HFFc6 (cell line): ENCODE results near the gene SF1. TPM values are rescaled to one million over a fixed set of nuclear protein-coding genes. Genes with fewer than 3 reads are reported as not detected.
A peak's percentile ranks its signal among the peaks of the same experiment; 100 is the strongest.

Source experiments
- DNase-seq: peaks from one replicate; pipeline ENCODE4 v3.0.0-alpha.2; 2018
- H3K27ac Mint-ChIP-seq: 2 replicates; pipeline ENCODE4 v1.8.0; 2020; ENCODE audit warnings: mild to moderate bottlenecking, mixed read lengths
- H3K27me3 Mint-ChIP-seq: 2 replicates; pipeline ENCODE4 v1.8.0; 2021; ENCODE audit warnings: mild to moderate bottlenecking, moderate library complexity, mixed read lengths; ENCODE audit not compliant: insufficient read depth
- H3K36me3 Mint-ChIP-seq: 2 replicates; pipeline ENCODE4 v1.8.0; 2021; ENCODE audit warnings: low read depth, mixed read lengths
- H3K4me1 Mint-ChIP-seq: 2 replicates; pipeline ENCODE4 v1.8.0; 2020; ENCODE audit warnings: low read depth, mixed read lengths
- H3K4me3 Mint-ChIP-seq: 2 replicates; pipeline ENCODE4 v1.8.0; 2020; ENCODE audit warnings: mild to moderate bottlenecking, moderate library complexity, mixed read lengths
- H3K9me3 Mint-ChIP-seq: 2 replicates; pipeline ENCODE4 v1.8.0; 2020; ENCODE audit warnings: mild to moderate bottlenecking, mixed read lengths
- total RNA-seq, 6 experiments: library from RNA; stranded (reverse); fragmentation: NEBNext Ultra II Directional; extraction: Animal tissue kit (Norgen Biotek cat#: 25700); gene quantifications; 2 replicates in 1 of 6; 3 replicates in 5 of 6; pipeline ENCODE4 v1.2.3, GENCODE V29; 2021
- TF ChIP-seq, protein P1 (sequence below): fragments of 200-600 bp; sonication (generic); IDR thresholded peaks from 2 replicates; pipeline ENCODE4 v1.5.0; 2021; ENCODE audit warnings: antibody characterized with exemption, mild to moderate bottlenecking

Gene SF1
- total RNA-seq, 6 experiments from 2014 or later = 195 to 244 (median 208) TPM

DNA sequence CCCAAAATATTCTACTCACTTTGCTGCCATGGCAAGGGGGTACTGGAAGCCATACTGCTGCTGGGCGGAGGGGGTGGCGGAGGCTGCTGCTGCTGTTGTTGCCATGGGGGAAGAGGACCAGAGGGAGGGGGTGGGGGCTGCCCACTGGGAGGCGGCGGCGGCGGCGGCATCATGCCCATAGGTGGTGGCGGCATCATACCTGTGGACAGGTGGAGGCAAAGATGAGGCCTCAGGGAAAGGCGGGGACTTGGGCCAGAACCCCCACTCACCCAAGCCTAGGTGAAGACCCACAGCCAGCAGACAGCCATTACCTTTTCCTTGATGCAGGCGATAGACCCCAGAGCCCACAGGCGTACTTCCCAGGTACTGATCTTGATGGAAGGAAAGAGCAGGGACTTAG is 11.5 kb downstream of the SF1 start:
- peaks cover 9% of the 10 kb centered on the region for H3K27me3 Mint-ChIP-seq
- H3K4me3 Mint-ChIP-seq = no peak overlapping the region
- DNase-seq = no peak
- peaks cover 76% of the 10 kb centered on the region for H3K36me3 Mint-ChIP-seq
- peaks cover 34% of the 10 kb centered on the region for H3K4me1 Mint-ChIP-seq
- H3K9me3 Mint-ChIP-seq = no peaks in the 10 kb centered on the region
- H3K27ac Mint-ChIP-seq = no peak overlapping the region
- TF ChIP-seq, protein P1, sequence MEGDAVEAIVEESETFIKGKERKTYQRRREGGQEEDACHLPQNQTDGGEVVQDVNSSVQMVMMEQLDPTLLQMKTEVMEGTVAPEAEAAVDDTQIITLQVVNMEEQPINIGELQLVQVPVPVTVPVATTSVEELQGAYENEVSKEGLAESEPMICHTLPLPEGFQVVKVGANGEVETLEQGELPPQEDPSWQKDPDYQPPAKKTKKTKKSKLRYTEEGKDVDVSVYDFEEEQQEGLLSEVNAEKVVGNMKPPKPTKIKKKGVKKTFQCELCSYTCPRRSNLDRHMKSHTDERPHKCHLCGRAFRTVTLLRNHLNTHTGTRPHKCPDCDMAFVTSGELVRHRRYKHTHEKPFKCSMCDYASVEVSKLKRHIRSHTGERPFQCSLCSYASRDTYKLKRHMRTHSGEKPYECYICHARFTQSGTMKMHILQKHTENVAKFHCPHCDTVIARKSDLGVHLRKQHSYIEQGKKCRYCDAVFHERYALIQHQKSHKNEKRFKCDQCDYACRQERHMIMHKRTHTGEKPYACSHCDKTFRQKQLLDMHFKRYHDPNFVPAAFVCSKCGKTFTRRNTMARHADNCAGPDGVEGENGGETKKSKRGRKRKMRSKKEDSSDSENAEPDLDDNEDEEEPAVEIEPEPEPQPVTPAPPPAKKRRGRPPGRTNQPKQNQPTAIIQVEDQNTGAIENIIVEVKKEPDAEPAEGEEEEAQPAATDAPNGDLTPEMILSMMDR = no peak

DNA sequence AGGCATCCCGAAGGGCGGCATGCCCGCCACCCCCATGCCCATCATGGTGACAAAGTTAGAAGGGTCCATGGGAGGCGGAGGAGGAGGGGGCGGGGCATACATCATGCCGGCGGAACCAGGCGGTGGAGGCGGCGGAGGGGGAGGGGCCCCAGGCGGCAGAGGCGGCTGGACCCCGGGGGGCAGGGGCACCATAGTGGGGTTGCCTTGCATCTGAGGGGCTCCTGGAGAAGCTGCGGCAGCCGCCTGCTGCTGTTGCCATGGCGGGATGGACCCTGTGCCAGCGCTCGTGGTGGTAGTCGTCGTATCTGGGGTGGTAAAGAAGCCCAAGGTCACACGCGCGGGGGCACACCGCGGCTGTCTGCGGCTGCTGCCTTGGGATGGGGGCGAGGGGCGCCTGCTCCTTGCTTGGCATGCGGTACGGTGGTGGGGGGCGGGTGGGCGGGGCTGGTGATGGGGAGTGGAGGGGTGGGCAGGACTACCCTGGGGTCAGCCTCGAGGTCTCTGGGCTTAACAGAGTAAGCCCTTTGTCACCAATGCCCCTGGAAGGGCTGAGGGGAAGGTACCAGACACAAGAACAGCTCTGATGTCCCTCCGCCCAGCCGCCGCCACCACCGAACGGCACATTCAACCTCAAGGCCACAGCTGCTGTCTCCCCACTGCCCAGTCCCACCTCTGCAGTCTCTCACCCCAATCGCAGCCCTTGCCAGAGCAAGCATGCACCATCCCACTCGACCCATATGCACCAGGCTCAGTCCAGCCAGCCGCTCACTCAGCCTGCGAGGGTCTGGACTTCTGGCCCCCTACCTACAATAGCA is 12.3 kb downstream of the SF1 start:
- TF ChIP-seq, protein P1 = no peak
- Mint-ChIP-seq H3K4me3 (no peak overlapping the region), H3K36me3 (peaks cover 68% of the 10 kb centered on the region)

DNA sequence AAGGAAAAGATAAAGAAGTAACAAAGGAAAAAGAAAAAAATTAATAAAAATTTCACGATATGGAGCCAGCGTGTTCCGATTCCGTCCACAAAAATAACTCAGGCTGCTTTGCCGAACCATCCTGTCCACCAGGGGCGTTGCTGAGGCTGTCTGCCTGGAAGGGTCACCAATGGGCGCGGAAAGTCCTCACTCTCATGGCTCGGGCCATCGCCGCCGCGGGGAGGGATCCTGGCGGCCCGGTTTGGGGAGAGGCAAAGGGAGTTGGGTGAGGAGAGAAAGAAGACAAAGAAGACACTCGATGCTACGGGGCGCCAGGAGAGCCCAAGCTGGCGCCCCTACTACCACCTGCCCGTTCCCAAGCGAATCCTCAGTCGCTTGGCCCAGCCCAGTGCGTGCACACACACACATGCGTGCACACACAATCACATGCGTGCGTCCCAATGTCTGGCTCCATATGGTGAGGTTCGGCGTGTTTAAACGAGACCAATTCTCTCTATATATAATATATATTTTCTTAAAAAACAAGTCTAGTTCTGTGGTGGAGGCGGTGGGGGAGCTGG is 13.0 kb downstream of the SF1 start:
- no peak overlapping the region for H3K4me3 Mint-ChIP-seq
- peaks cover 61% of the 10 kb centered on the region for H3K36me3 Mint-ChIP-seq
- H3K4me1 Mint-ChIP-seq = peaks cover 34% of the 10 kb centered on the region
- no peak for DNase-seq
- H3K9me3 Mint-ChIP-seq = no peaks in the 10 kb centered on the region
- peaks cover 9% of the 10 kb centered on the region for H3K27me3 Mint-ChIP-seq
- TF ChIP-seq, protein P1 = peak; percentile 37; the same call in 1 of the 2 replicates
- no peak overlapping the region for H3K27ac Mint-ChIP-seq

More for the DNA sequence above, 12.3 kb downstream of the SF1 start:
- H3K27me3 Mint-ChIP-seq = peaks cover 9% of the 10 kb centered on the region
- H3K9me3 Mint-ChIP-seq = no peaks in the 10 kb centered on the region
- H3K4me1 Mint-ChIP-seq = peaks cover 34% of the 10 kb centered on the region
- no peak for DNase-seq
- no peak overlapping the region for H3K27ac Mint-ChIP-seq

DNA sequence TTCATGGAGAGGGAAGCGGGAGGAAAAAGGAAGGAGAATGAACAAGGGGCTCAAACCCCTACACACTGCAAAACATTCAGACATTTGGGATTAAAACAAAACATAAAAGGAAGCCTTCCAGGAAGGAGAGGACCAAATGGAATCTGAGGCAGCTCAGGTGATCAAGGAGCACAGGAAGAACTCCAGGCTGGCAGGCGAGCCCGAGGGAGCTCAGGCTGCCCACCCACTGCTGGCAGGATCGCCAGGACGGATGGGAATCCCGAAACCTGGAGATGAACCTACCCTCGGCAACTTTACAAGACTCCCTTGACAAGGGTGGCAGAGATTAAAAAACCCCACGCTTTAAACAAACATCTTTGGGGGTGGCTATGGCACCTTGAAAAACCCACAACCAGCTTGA is 13.6 kb downstream of the SF1 start:
- DNase-seq = no peak
- Mint-ChIP-seq H3K27ac (no peak overlapping the region), H3K4me1 (peaks cover 34% of the 10 kb centered on the region), H3K27me3 (peaks cover 9% of the 10 kb centered on the region), H3K36me3 (peaks cover 58% of the 10 kb centered on the region), H3K9me3 (no peaks in the 10 kb centered on the region), H3K4me3 (no peak overlapping the region)
- TF ChIP-seq, protein P1 = no peak

DNA sequence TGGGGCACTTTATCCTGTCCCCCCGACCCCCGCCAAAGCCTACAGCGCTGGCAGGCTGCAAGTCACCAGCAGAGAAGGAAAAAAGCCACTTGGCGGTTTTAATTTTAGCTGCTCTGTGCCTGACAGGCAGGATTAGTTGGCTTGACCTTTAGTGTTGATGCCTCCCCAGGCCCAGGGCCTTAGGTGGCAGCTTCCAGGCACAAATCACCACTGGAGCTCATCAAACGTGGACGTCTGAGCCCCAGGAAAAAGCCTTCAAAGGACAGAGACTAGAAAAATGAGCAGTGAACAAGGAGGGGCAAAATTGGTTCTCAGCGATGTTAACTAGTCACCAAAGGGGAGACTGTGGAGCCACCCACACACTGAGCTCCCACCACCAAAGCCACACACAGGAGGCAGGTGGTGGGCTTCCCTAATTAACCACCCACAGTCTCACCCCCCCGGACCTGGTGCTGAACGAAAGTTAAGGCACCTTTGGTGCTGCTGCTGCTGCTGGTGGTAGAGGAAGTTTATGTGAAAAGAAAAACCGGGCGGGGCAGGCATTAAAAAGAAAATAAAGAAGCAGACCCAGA is 14.2 kb downstream of the SF1 start:
- H3K9me3 Mint-ChIP-seq = no peaks in the 10 kb centered on the region
- peaks cover 9% of the 10 kb centered on the region for H3K27me3 Mint-ChIP-seq
- TF ChIP-seq, protein P1 = no peak
- peaks cover 52% of the 10 kb centered on the region for H3K36me3 Mint-ChIP-seq
- no peak for DNase-seq
- peak overlapping the region; percentile 49; the same call in 1 of the 2 replicates for H3K27ac Mint-ChIP-seq
- no peak overlapping the region for H3K4me3 Mint-ChIP-seq
- peaks cover 34% of the 10 kb centered on the region for H3K4me1 Mint-ChIP-seq
